ENCODE data around the gene FYB1. TPM values are rescaled to one million over a fixed set of nuclear protein-coding genes. Genes with fewer than 3 reads are reported as not detected.
"Not testable (repeated sequence)": the region's sequence is repeated elsewhere in the genome, so short reads cannot be mapped to it uniquely, and the experiment has no call there.

Gene FYB1
- polyA plus RNA-seq, 2 donors, result 0.86 to 1.4 TPM

DNA sequence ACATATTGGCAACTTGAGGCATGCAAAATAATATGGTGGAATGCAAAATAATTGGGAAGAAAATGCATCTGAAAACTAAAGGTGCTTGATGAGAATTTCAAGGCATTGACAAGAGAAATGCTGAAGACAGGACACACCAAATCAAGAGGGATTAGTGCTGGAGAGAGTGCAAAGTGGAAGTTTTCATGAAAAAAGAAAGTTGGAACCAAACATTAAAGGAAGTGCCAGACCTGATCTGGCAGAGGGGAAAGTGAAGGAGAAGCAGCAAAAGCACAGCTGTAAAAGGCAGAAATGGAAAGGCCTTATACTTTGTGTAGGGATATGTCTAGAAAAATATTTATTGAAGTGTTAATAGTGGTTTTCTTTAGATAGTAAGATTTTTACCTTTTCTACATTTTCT, 35.3 kb upstream of the FYB1 start:
- no peaks in the 10 kb centered on the region for H3K9me3 ChIP-seq (ENCODE audit: control insufficient read depth in 2 of 2, insufficient read depth in 1 of 2, low read depth in 1 of 2, low read length in 1 of 2)
- H3K27ac ChIP-seq (ENCODE audit: low read depth in 2 of 2, low read length in 1 of 2), result no peak overlapping the region
- no peak overlapping the region for H3K4me3 ChIP-seq (ENCODE audit: low read depth in 1 of 2, low read length in 2 of 2)
- no peaks in the 10 kb centered on the region for H3K4me1 ChIP-seq (ENCODE audit: control insufficient read depth in 2 of 2, insufficient read depth in 2 of 2, low read length in 1 of 2)
- H3K36me3 ChIP-seq (ENCODE audit: control insufficient read depth in 2 of 2, insufficient read depth in 2 of 2, low read length in 1 of 2), result no peaks in the 10 kb centered on the region
- H3K27me3 ChIP-seq (ENCODE audit: control insufficient read depth in 1 of 2, insufficient read depth in 2 of 2, low read length in 2 of 2), result no peaks in the 10 kb centered on the region

DNA sequence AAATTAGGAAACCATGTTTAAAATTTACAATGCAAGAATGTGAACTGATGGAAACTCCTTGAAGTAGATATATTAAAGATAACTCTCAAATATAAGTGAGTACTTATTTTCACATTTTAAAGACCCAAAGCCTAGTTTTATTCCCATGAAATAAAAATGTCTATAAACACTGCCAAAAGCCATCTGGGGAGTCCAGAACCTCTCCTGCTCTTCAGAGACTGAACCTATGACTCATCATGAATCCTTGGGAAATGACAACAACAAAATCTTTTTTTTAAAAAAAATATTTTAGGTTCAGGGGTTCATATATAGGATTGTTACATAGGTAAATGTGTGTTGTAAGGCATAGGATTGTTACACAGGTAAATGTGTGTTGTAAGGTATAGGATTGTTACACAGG, 33.8 kb upstream of the FYB1 start:
- no peaks in the 10 kb centered on the region for H3K27me3 ChIP-seq (ENCODE audit: control insufficient read depth in 1 of 2, insufficient read depth in 2 of 2, low read length in 2 of 2)
- no peaks in the 10 kb centered on the region for H3K9me3 ChIP-seq (ENCODE audit: control insufficient read depth in 2 of 2, insufficient read depth in 1 of 2, low read depth in 1 of 2, low read length in 1 of 2)
- no peak overlapping the region for H3K4me3 ChIP-seq (ENCODE audit: low read depth in 1 of 2, low read length in 2 of 2)
- H3K4me1 ChIP-seq (ENCODE audit: control insufficient read depth in 2 of 2, insufficient read depth in 2 of 2, low read length in 1 of 2), result no peaks in the 10 kb centered on the region
- no peak overlapping the region for H3K27ac ChIP-seq (ENCODE audit: low read depth in 2 of 2, low read length in 1 of 2)
- H3K36me3 ChIP-seq (ENCODE audit: control insufficient read depth in 2 of 2, insufficient read depth in 2 of 2, low read length in 1 of 2), result no peaks in the 10 kb centered on the region

DNA sequence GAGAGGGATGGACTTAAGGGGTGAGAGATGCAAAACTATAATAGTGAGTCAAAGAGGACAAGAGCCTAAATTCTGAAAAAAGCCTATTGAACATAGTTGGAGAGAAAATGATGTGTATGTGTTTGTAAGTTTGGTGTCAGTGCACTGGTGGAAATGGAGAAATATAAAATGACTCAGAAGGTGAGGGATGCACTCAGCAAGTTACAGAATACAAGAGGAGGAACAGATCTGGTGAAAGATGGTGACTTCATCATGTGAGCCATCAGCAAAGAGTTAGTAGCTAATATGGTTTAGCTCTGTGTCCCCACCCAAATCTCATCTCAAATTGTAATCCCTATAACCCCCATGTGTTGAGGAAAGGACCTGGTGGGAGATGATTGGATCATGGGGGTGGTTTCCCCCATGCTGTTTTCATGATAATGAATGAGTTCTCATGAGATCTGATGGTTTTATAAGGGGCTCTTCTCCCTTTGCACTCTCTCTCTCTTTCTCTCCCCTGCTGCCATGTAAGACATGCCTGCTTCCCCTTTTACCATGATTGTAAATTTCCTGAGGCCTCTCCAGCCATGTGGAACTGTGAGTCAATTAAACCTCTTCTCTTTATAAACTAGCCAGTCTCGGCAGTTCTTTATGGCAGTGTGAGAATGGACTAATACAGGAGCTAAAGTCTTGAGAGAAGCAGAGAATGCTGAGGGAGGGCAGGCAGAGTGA, 30.4 kb upstream of the FYB1 start:
- Histone ChIP-seq H3K4me3 (ENCODE audit: low read depth in 1 of 2, low read length in 2 of 2) (no peak overlapping the region), H3K36me3 (ENCODE audit: control insufficient read depth in 2 of 2, insufficient read depth in 2 of 2, low read length in 1 of 2) (no peaks in the 10 kb centered on the region), H3K4me1 (ENCODE audit: control insufficient read depth in 2 of 2, insufficient read depth in 2 of 2, low read length in 1 of 2) (no peaks in the 10 kb centered on the region), H3K27ac (ENCODE audit: low read depth in 2 of 2, low read length in 1 of 2) (no peak overlapping the region), H3K9me3 (ENCODE audit: control insufficient read depth in 2 of 2, insufficient read depth in 1 of 2, low read depth in 1 of 2, low read length in 1 of 2) (no peaks in the 10 kb centered on the region), H3K27me3 (ENCODE audit: control insufficient read depth in 1 of 2, insufficient read depth in 2 of 2, low read length in 2 of 2) (no peaks in the 10 kb centered on the region)
- 84 to 85% methylated on average over 1 of the region's 1 CpG for WGBS, 2 donors

DNA sequence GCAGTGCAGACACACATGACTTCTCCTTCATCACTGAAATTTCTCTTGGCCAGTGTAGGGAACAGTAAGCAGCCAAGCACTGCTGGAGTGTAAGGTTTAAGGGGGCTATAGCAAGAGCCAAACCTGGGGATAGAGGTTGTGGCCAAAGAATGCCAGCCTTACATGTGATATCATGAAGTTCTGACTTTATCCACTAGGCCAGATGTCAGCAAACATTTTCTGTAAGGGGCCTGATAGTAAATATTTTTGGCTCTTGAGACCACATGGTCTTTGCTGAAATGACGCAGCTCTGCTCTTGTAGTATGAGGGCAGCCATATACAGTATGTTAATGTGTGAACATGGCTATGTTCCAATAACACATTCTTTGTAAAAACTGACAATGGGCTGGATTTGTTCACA, 29.7 kb upstream of the FYB1 start:
- Histone ChIP-seq H3K4me1 (ENCODE audit: control insufficient read depth in 2 of 2, insufficient read depth in 2 of 2, low read length in 1 of 2) (no peaks in the 10 kb centered on the region), H3K4me3 (ENCODE audit: low read depth in 1 of 2, low read length in 2 of 2) (no peak overlapping the region), H3K27ac (ENCODE audit: low read depth in 2 of 2, low read length in 1 of 2) (no peak overlapping the region), H3K36me3 (ENCODE audit: control insufficient read depth in 2 of 2, insufficient read depth in 2 of 2, low read length in 1 of 2) (no peaks in the 10 kb centered on the region), H3K27me3 (ENCODE audit: control insufficient read depth in 1 of 2, insufficient read depth in 2 of 2, low read length in 2 of 2) (no peaks in the 10 kb centered on the region), H3K9me3 (ENCODE audit: control insufficient read depth in 2 of 2, insufficient read depth in 1 of 2, low read depth in 1 of 2, low read length in 1 of 2) (no peaks in the 10 kb centered on the region)
- 80 to 88% methylated on average over 1 of the region's 1 CpG for WGBS, 2 donors

DNA sequence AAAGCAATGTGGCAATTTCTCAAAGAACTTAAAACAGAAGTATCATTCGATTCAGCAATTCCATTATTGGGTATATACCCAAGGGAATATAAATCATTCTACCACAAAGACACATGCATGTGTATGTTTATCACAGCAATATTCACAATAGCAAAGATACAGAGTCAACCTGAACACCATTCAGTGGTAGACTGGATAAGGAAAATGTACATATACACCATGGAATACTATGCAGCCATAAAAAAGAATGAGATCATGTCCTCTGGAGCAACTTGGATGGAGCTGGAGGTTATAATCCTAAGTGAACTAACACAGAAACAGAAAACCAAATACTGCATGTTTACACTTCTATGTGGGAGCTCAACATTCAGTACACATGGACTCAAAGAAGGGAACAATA, 21.4 kb upstream of the FYB1 start:
- Histone ChIP-seq H3K9me3 (ENCODE audit: control insufficient read depth in 2 of 2, insufficient read depth in 1 of 2, low read depth in 1 of 2, low read length in 1 of 2) (no peaks in the 10 kb centered on the region), H3K27ac (ENCODE audit: low read depth in 2 of 2, low read length in 1 of 2) (no peak overlapping the region), H3K4me3 (ENCODE audit: low read depth in 1 of 2, low read length in 2 of 2) (no peak overlapping the region), H3K36me3 (ENCODE audit: control insufficient read depth in 2 of 2, insufficient read depth in 2 of 2, low read length in 1 of 2) (no peaks in the 10 kb centered on the region), H3K27me3 (ENCODE audit: control insufficient read depth in 1 of 2, insufficient read depth in 2 of 2, low read length in 2 of 2) (no peaks in the 10 kb centered on the region), H3K4me1 (ENCODE audit: control insufficient read depth in 2 of 2, insufficient read depth in 2 of 2, low read length in 1 of 2) (no peaks in the 10 kb centered on the region)
- WGBS, 2 donors, result 90 to 92% methylated on average over 1 of the region's 1 CpG

DNA sequence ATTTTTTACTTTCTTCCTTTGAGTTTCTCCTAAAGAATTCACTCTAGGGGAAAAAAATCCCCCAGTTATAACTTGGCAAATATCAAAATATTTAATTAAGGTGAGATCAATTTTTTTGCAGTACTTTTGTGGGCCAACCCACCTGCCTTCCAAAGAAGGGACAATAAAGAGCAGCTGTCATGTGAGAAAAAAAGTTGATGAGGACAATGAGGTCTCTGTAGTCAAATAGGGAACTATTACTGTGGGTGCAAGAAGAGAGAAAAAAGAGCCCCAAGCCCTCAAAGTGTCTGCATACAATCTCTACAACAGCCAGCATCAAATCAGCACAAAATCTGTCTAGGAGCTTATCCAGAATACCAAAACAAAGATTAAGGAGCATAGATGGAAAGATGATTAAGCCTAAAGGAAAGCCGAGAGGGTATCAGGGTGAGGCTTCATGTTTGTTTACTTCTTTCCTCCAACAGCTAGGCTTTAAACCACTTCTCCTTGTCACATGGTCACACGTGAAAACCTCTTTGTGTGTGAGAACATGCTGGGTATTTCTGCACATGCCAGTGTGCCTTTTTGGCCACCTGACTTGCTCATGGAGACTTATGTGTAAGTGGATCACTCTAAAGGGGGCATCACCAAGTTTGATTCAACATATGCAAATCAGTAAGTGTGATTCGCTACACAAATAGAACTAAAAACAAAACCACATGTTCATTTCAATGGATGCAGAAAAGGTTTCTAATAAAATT, 19.2 kb upstream of the FYB1 start:
- Histone ChIP-seq H3K36me3 (ENCODE audit: control insufficient read depth in 2 of 2, insufficient read depth in 2 of 2, low read length in 1 of 2) (no peaks in the 10 kb centered on the region), H3K27ac (ENCODE audit: low read depth in 2 of 2, low read length in 1 of 2) (no peak overlapping the region)
- WGBS, 2 donors, result 48 to 54% methylated on average over 3 of the region's 3 CpGs

DNA sequence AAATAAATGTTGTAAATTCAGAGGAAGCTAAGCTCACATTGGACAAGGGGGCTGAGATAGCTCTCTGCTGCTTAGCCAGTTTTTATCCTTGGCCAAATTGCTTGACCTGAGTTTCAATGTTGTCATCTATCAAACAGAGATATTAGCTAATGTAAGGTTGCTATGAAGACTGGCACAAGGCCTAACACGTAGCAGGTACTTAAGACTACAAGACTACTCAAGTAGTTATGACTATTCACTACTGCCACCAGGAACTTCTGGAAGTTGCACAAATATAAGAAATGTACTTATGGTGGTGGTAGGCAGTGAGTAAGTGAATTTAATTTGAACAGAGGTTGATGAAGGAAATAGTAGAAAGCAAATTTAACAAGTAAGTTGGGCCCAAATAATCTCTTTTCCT, 17.4 kb upstream of the FYB1 start:
- no peak overlapping the region for H3K4me3 ChIP-seq (ENCODE audit: low read depth in 1 of 2, low read length in 2 of 2)
- WGBS, 2 donors, result 67 to 74% methylated on average over 1 of the region's 1 CpG
- H3K9me3 ChIP-seq (ENCODE audit: control insufficient read depth in 2 of 2, insufficient read depth in 1 of 2, low read depth in 1 of 2, low read length in 1 of 2), result no peaks in the 10 kb centered on the region
- no peak overlapping the region for H3K27ac ChIP-seq (ENCODE audit: low read depth in 2 of 2, low read length in 1 of 2)
- H3K27me3 ChIP-seq (ENCODE audit: control insufficient read depth in 1 of 2, insufficient read depth in 2 of 2, low read length in 2 of 2), result no peaks in the 10 kb centered on the region
- H3K4me1 ChIP-seq (ENCODE audit: control insufficient read depth in 2 of 2, insufficient read depth in 2 of 2, low read length in 1 of 2), result no peaks in the 10 kb centered on the region
- no peaks in the 10 kb centered on the region for H3K36me3 ChIP-seq (ENCODE audit: control insufficient read depth in 2 of 2, insufficient read depth in 2 of 2, low read length in 1 of 2)

More for the DNA sequence above, 19.2 kb upstream of the FYB1 start:
- H3K4me1 ChIP-seq (ENCODE audit: control insufficient read depth in 2 of 2, insufficient read depth in 2 of 2, low read length in 1 of 2), result no peaks in the 10 kb centered on the region
- H3K27me3 ChIP-seq (ENCODE audit: control insufficient read depth in 1 of 2, insufficient read depth in 2 of 2, low read length in 2 of 2), result no peaks in the 10 kb centered on the region
- no peak overlapping the region for H3K4me3 ChIP-seq (ENCODE audit: low read depth in 1 of 2, low read length in 2 of 2)
- H3K9me3 ChIP-seq (ENCODE audit: control insufficient read depth in 2 of 2, insufficient read depth in 1 of 2, low read depth in 1 of 2, low read length in 1 of 2), result no peaks in the 10 kb centered on the region

DNA sequence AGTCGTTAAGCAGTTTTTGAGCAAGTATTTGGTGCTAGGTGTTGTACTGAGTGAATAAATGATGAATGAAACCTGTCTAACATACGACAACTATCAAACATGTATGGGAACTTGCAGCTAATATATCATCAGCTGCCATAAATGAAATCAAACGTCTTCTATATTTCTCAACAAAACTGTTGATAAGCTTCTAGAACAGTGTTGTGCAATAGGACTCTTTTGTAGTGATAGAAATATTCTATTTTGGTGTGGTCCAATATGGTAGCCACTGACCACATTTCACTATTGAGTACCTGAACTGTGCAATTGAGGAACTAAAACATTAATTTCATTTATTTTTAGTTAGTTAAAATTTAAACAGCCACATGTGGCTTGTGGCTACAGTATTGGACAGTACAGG, 16.3 kb upstream of the FYB1 start:
- WGBS, 2 donors, result 51 to 62% methylated on average over 3 of the region's 3 CpGs
- no peaks in the 10 kb centered on the region for H3K36me3 ChIP-seq (ENCODE audit: control insufficient read depth in 2 of 2, insufficient read depth in 2 of 2, low read length in 1 of 2)
- no peaks in the 10 kb centered on the region for H3K4me1 ChIP-seq (ENCODE audit: control insufficient read depth in 2 of 2, insufficient read depth in 2 of 2, low read length in 1 of 2)
- H3K27me3 ChIP-seq (ENCODE audit: control insufficient read depth in 1 of 2, insufficient read depth in 2 of 2, low read length in 2 of 2), result no peaks in the 10 kb centered on the region
- H3K4me3 ChIP-seq (ENCODE audit: low read depth in 1 of 2, low read length in 2 of 2), result no peak overlapping the region
- no peaks in the 10 kb centered on the region for H3K9me3 ChIP-seq (ENCODE audit: control insufficient read depth in 2 of 2, insufficient read depth in 1 of 2, low read depth in 1 of 2, low read length in 1 of 2)
- H3K27ac ChIP-seq (ENCODE audit: low read depth in 2 of 2, low read length in 1 of 2), result no peak overlapping the region

DNA sequence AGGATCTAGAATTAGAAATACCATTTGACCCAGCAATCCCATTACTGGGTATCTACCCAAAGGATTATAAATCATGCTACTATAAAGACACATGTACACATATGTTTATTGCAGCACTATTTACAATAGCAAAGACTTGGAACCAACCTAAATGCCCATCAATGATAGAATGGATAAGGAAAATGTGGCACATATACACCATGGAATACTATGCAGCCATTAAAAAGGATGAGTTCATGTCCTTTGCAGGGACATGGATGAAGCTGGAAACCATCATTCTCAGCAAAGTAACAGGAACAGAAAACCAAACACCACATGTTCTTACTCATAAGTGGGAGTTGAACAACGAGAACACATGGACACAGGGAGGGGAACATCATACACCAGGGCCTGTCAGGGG, 15.1 kb upstream of the FYB1 start:
- not testable (repeated sequence) for H3K4me1 ChIP-seq (ENCODE audit: control insufficient read depth in 2 of 2, insufficient read depth in 2 of 2, low read length in 1 of 2); H3K36me3 ChIP-seq (ENCODE audit: control insufficient read depth in 2 of 2, insufficient read depth in 2 of 2, low read length in 1 of 2); H3K27ac ChIP-seq (ENCODE audit: low read depth in 2 of 2, low read length in 1 of 2); H3K4me3 ChIP-seq (ENCODE audit: low read depth in 1 of 2, low read length in 2 of 2); H3K27me3 ChIP-seq (ENCODE audit: control insufficient read depth in 1 of 2, insufficient read depth in 2 of 2, low read length in 2 of 2); H3K9me3 ChIP-seq (ENCODE audit: control insufficient read depth in 2 of 2, insufficient read depth in 1 of 2, low read depth in 1 of 2, low read length in 1 of 2)
- 74 to 81% methylated on average over 1 of the region's 1 CpG for WGBS, 2 donors

DNA sequence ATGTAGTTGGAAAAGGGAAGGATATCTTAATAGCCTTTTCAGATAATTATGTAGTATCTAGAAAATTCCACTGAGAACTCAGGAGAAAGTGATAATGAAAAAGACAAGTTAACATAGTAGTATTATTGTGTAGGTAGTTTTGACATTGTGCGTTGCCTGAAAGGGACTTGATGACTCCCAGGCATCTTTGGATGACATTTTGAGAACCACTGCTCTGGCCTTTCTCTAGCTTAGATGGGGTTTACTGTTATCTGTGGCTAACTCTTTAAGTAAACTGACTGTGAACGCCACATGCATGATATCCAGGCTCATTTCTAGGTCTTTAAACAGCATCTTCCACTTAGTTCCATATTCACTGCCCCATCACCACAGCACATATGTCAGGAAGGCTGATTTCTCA, 14.4 kb upstream of the FYB1 start:
- H3K27ac ChIP-seq (ENCODE audit: low read depth in 2 of 2, low read length in 1 of 2), result no peak overlapping the region
- 79 to 88% methylated on average over 2 of the region's 2 CpGs for WGBS, 2 donors
- no peaks in the 10 kb centered on the region for H3K27me3 ChIP-seq (ENCODE audit: control insufficient read depth in 1 of 2, insufficient read depth in 2 of 2, low read length in 2 of 2)
- no peaks in the 10 kb centered on the region for H3K9me3 ChIP-seq (ENCODE audit: control insufficient read depth in 2 of 2, insufficient read depth in 1 of 2, low read depth in 1 of 2, low read length in 1 of 2)
- no peaks in the 10 kb centered on the region for H3K4me1 ChIP-seq (ENCODE audit: control insufficient read depth in 2 of 2, insufficient read depth in 2 of 2, low read length in 1 of 2)
- no peak overlapping the region for H3K4me3 ChIP-seq (ENCODE audit: low read depth in 1 of 2, low read length in 2 of 2)
- no peaks in the 10 kb centered on the region for H3K36me3 ChIP-seq (ENCODE audit: control insufficient read depth in 2 of 2, insufficient read depth in 2 of 2, low read length in 1 of 2)

Measured in esophagus (tissue), 2 donors.